Neural cell (in vitro differentiated cells): ENCODE results near the gene ARIH1. TPM values are rescaled to one million over a fixed set of nuclear protein-coding genes. Genes with fewer than 3 reads are reported as not detected.

Experiments
- H2AFZ ChIP-seq: fragments of 200-600, 300-800 bp; sonication (generic), shearing (Covaris generic); 2 replicates; pipeline ENCODE4 v1.6.0; 2014; ENCODE audit warnings: low read depth, mild to moderate bottlenecking, antibody characterized with exemption, low read length, moderate library complexity
- H3F3A ChIP-seq: fragments of 200-600 bp; shearing (Covaris generic); 2 replicates; pipeline ENCODE4 v1.6.1; 2016; ENCODE audit warnings: mild to moderate bottlenecking, moderate library complexity, mixed read lengths, antibody characterized with exemption, low read length; ENCODE audit not compliant: insufficient read depth, poor library complexity, severe bottlenecking
- H3K27ac ChIP-seq: fragments of 200-600, 300-800 bp; sonication (generic), shearing (Covaris generic); 2 replicates; pipeline ENCODE4 v1.5.1; 2014; ENCODE audit warnings: mild to moderate bottlenecking, low read length, moderate library complexity
- H3K27me3 ChIP-seq: fragments of 300-800, 200-600 bp; sonication (generic), shearing (Covaris generic); 2 replicates; pipeline ENCODE4 v1.6.0; 2014; ENCODE audit warnings: mild to moderate bottlenecking, low read depth, low read length, moderate library complexity; ENCODE audit not compliant: insufficient read depth
- H3K36me3 ChIP-seq: fragments of 300-800, 200-600 bp; sonication (generic), shearing (Covaris generic); 2 replicates; pipeline ENCODE4 v1.5.1; 2014; ENCODE audit warnings: mild to moderate bottlenecking, antibody characterized with exemption, low read length, moderate library complexity; ENCODE audit not compliant: insufficient read depth
- H3K4me2 ChIP-seq: fragments of 300-800, 200-600 bp; sonication (generic), shearing (Covaris generic); 2 replicates; pipeline ENCODE4 v1.6.0; 2014; ENCODE audit warnings: mild to moderate bottlenecking, low read length
- H3K4me3 ChIP-seq: fragments of 300-800, 200-600 bp; sonication (generic), shearing (Covaris generic); 2 replicates; pipeline ENCODE4 v1.5.1; 2014; ENCODE audit warnings: mild to moderate bottlenecking, low read length, moderate library complexity
- H3K79me2 ChIP-seq: fragments of 200-600 bp; shearing (Covaris generic); replicated peaks from 2 replicates; pipeline ENCODE4 v1.6.0; 2014; ENCODE audit warnings: mild to moderate bottlenecking, low read length, moderate library complexity; ENCODE audit not compliant: insufficient read depth
- H3K9ac ChIP-seq: fragments of 300-800, 200-600 bp; sonication (generic), shearing (Covaris generic); 2 replicates; pipeline ENCODE4 v1.6.1; 2016; ENCODE audit warnings: mild to moderate bottlenecking, low read length, mixed read lengths
- H3K9me2 ChIP-seq: fragments of 200-600 bp; shearing (Covaris generic); 2 replicates; pipeline ENCODE4 v1.6.1; 2016; ENCODE audit warnings: mild to moderate bottlenecking, low read length, mixed read lengths; ENCODE audit not compliant: insufficient read depth
- H3K9me3 ChIP-seq: fragments of 200-600, 300-800 bp; sonication (generic), shearing (Covaris generic); 2 replicates; pipeline ENCODE4 v1.6.1; 2016; ENCODE audit warnings: mild to moderate bottlenecking, mixed run types, low read length, moderate library complexity, mixed read lengths
- H4K20me1 ChIP-seq: fragments of 200-600 bp; shearing (Covaris generic); 2 replicates; pipeline ENCODE4 v1.6.1; 2016; ENCODE audit warnings: mild to moderate bottlenecking, mixed run types; ENCODE audit not compliant: insufficient read depth
- CTCF ChIP-seq: fragments of 450-650 bp; IDR thresholded peaks from 2 replicates; pipeline ENCODE4 v1.5.1; 2014; ENCODE audit warnings: antibody characterized with exemption, mild to moderate bottlenecking, moderate library complexity; ENCODE audit not compliant: poor library complexity, severe bottlenecking
- EP300 ChIP-seq: fragments of 450-650 bp; conservative IDR thresholded peaks from 2 replicates; pipeline ENCODE4 v1.6.1; 2014; ENCODE audit warnings: antibody characterized with exemption, mild to moderate bottlenecking, moderate library complexity; ENCODE audit not compliant: poor library complexity, severe bottlenecking
- EZH2 ChIP-seq: fragments of 200-600, 300-800 bp; shearing (Covaris generic), sonication (generic); IDR thresholded peaks from 2 replicates; pipeline ENCODE4 v1.6.1; 2014; ENCODE audit warnings: antibody characterized with exemption, low read length, borderline replicate concordance, mild to moderate bottlenecking; ENCODE audit not compliant: insufficient read depth, poor library complexity, severe bottlenecking
- MXI1 ChIP-seq: fragments of 450-650 bp; conservative IDR thresholded peaks from 2 replicates; pipeline ENCODE4 v1.6.1; 2014; ENCODE audit warnings: antibody characterized with exemption, mild to moderate bottlenecking; ENCODE audit not compliant: poor library complexity, severe bottlenecking
- POLR2AphosphoS5 ChIP-seq: IDR thresholded peaks from 2 replicates; pipeline ENCODE4 v1.6.1; 2012
- RAD21 ChIP-seq: fragments of 450-650 bp; conservative IDR thresholded peaks from 2 replicates; pipeline ENCODE4 v1.6.1; 2014; ENCODE audit warnings: antibody characterized with exemption, mild to moderate bottlenecking, moderate library complexity
- REST ChIP-seq: IDR thresholded peaks from 2 replicates; pipeline ENCODE4 v1.6.1; 2012; ENCODE audit warnings: borderline replicate concordance
- SMC3 ChIP-seq: fragments of 450-650 bp; conservative IDR thresholded peaks from 2 replicates; pipeline ENCODE4 v1.6.1; 2014; ENCODE audit warnings: antibody characterized with exemption, mild to moderate bottlenecking, moderate library complexity; ENCODE audit not compliant: poor library complexity
- TAF1 ChIP-seq: IDR thresholded peaks from 2 replicates; pipeline ENCODE4 v1.6.1; 2012; ENCODE audit warnings: low read depth
- polyA plus RNA-seq: library from polyadenylated mRNA; depleted of rRNA; stranded (reverse); fragments of >200 nt; gene quantifications from 2 replicates; pipeline ENCODE4 v1.2.3, GENCODE V29; 2014

ARIH1 gene
- polyA plus RNA-seq, 1 donor from 2014 or later: 72.1 TPM

- no peak overlapping the region for H3K4me2 ChIP-seq
- no peak overlapping the region for H3K27ac ChIP-seq
- H3F3A ChIP-seq: no peaks in the 10 kb centered on the region
- TF ChIP-seq SMC3 (no peak), TAF1 (no peak)
- H3K9ac ChIP-seq: no peak overlapping the region
- H4K20me1 ChIP-seq: peaks cover 55% of the 10 kb centered on the region
- H3K4me3 ChIP-seq: no peak overlapping the region
- peaks cover 99% of the 10 kb centered on the region for H3K79me2 ChIP-seq
- H3K9me2 ChIP-seq: no peaks in the 10 kb centered on the region
- no peaks in the 10 kb centered on the region for H3K9me3 ChIP-seq
- no peak overlapping the region for H2AFZ ChIP-seq
- no peaks in the 10 kb centered on the region for H3K27me3 ChIP-seq
- no peaks in the 10 kb centered on the region for H3K36me3 ChIP-seq
Measured at GRCh38 chr15:72486144-72486543, 12.0 kb downstream of the ARIH1 start.

- H2AFZ ChIP-seq: no peak overlapping the region
- H3K27ac ChIP-seq: no peak overlapping the region
- no peak for TF ChIP-seq SMC3
- TF ChIP-seq TAF1: no peak
- TF ChIP-seq EP300: no peak
- TF ChIP-seq EZH2: no peak
- TF ChIP-seq RAD21: no peak
- TF ChIP-seq POLR2AphosphoS5: no peak
- H3K4me2 ChIP-seq: no peak overlapping the region
- no peak overlapping the region for H3K4me3 ChIP-seq
- no peaks in the 10 kb centered on the region for H3K27me3 ChIP-seq
- no peaks in the 10 kb centered on the region for H3K9me3 ChIP-seq
- H3F3A ChIP-seq: no peaks in the 10 kb centered on the region
- H3K9me2 ChIP-seq: no peaks in the 10 kb centered on the region
- peaks cover 60% of the 10 kb centered on the region for H4K20me1 ChIP-seq
- no peaks in the 10 kb centered on the region for H3K36me3 ChIP-seq
- peaks cover 99% of the 10 kb centered on the region for H3K79me2 ChIP-seq
- no peak overlapping the region for H3K9ac ChIP-seq
Measured at GRCh38 chr15:72487070-72487797, 13.1 kb downstream of the ARIH1 start.

- H3K4me3 ChIP-seq: no peak overlapping the region
- TF ChIP-seq MXI1 (no peak), SMC3 (no peak), POLR2AphosphoS5 (no peak), RAD21 (no peak), EP300 (no peak), CTCF (no peak), TAF1 (no peak), REST (no peak), EZH2 (no peak)
- H4K20me1 ChIP-seq: peaks cover 59% of the 10 kb centered on the region
- no peak overlapping the region for H2AFZ ChIP-seq
- H3K9me2 ChIP-seq: no peaks in the 10 kb centered on the region
- H3K27ac ChIP-seq: no peak overlapping the region
- peaks cover 99% of the 10 kb centered on the region for H3K79me2 ChIP-seq
- H3K36me3 ChIP-seq: no peaks in the 10 kb centered on the region
- H3K9ac ChIP-seq: no peak overlapping the region
- no peaks in the 10 kb centered on the region for H3K27me3 ChIP-seq
- no peak overlapping the region for H3K4me2 ChIP-seq
- no peaks in the 10 kb centered on the region for H3F3A ChIP-seq
- H3K9me3 ChIP-seq: no peaks in the 10 kb centered on the region
Measured at GRCh38 chr15:72488558-72488957, 14.4 kb downstream of the ARIH1 start.
